Hepatocyte (in vitro differentiated cells): ENCODE results near the gene PRDM15.

Source experiments
- EZH2 ChIP-seq: fragments of 200-600 bp; sonication (generic); IDR thresholded peaks from 2 replicates; pipeline ENCODE4 v1.6.1; 2016; ENCODE audit warnings: antibody characterized with exemption, mild to moderate bottlenecking, borderline replicate concordance
- TF ChIP-seq, protein P1 (sequence below): fragments of 200-600 bp; sonication (generic); IDR thresholded peaks from 2 replicates; pipeline ENCODE4 v1.5.1; 2016; ENCODE audit warnings: antibody characterized with exemption, mild to moderate bottlenecking; ENCODE audit not compliant: poor library complexity

DNA sequence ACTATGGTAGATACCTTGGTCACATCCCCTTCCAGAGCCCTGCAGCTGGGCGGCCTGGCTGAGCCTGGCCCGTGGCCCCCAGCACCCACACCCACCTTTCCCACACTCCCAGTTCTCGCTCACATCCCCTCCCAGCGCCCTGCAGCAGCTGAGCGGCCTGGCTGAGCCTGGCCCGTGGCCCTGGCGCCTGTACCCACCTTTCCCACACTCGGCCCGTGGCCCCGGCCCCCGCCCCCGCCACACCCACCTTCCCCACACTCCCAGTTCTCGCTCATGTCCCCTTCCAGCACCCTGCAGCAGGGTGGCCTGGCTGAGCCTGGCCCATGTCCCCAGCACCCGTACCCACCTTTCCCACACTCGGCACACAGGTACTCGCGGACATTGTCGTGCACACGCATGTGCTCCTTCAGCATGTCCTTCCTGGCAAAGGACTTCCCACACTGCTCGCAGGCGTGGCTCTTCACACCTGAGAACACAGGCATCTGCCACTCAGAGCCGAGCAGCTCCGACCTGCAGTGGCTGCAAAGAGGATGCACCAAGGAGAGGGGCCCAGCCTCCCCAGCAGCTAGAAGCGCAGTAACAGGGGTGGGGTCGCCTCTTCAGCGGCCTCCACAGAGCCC lies 59.8 kb downstream of the PRDM15 start:
- TF ChIP-seq, protein P1, sequence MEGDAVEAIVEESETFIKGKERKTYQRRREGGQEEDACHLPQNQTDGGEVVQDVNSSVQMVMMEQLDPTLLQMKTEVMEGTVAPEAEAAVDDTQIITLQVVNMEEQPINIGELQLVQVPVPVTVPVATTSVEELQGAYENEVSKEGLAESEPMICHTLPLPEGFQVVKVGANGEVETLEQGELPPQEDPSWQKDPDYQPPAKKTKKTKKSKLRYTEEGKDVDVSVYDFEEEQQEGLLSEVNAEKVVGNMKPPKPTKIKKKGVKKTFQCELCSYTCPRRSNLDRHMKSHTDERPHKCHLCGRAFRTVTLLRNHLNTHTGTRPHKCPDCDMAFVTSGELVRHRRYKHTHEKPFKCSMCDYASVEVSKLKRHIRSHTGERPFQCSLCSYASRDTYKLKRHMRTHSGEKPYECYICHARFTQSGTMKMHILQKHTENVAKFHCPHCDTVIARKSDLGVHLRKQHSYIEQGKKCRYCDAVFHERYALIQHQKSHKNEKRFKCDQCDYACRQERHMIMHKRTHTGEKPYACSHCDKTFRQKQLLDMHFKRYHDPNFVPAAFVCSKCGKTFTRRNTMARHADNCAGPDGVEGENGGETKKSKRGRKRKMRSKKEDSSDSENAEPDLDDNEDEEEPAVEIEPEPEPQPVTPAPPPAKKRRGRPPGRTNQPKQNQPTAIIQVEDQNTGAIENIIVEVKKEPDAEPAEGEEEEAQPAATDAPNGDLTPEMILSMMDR, result no peak
- TF ChIP-seq EZH2, result no peak
